A172 (cell line): ENCODE data around the gene MYL6. TPM values are rescaled to one million over a fixed set of nuclear protein-coding genes. Genes with fewer than 3 reads are reported as not detected.
"Not testable (repeated sequence)": the region's sequence is repeated elsewhere in the genome, so short reads cannot be mapped to it uniquely, and the experiment has no call there.

Source experiments
- DNase-seq: peaks from one replicate; pipeline ENCODE4 v3.0.0-alpha.2; 2015; ENCODE audit warnings: low spot score
- total RNA-seq: library from RNA; depleted of rRNA; stranded (reverse); fragments of >200 nt; shearing (Covaris generic); gene quantifications from 2 replicates; pipeline ENCODE4 v1.2.3, GENCODE V29; 2014

Gene MYL6
- total RNA-seq, 1 experiment from 2014 or later = 2,063 TPM

GRCh38 chr12:56156464-56157200 lies 1.5 kb upstream of the MYL6 start:
- DNase-seq = not testable (repeated sequence)

- DNase-seq = no peak
Observed at GRCh38 chr12:56157201-56158028, 744 bp upstream of the MYL6 start.

- DNase-seq = peak; percentile 76
Observed at GRCh38 chr12:56158926-56159461, 835 bp downstream of the MYL6 start.

- DNase-seq = no peak
Observed at GRCh38 chr12:56159482-56160192, 1.5 kb downstream of the MYL6 start.

GRCh38 chr12:56160193-56160763 lies 2.1 kb downstream of the MYL6 start:
- DNase-seq = peak; percentile 58

- DNase-seq = no peak
Observed at GRCh38 chr12:56160894-56161689, 2.9 kb downstream of the MYL6 start.

- no peak for DNase-seq
Observed at GRCh38 chr12:56161690-56162351, 3.7 kb downstream of the MYL6 start.

GRCh38 chr12:56162468-56163290 lies 4.5 kb downstream of the MYL6 start:
- no peak for DNase-seq

GRCh38 chr12:56163533-56164344 lies 5.6 kb downstream of the MYL6 start:
- no peak for DNase-seq

- DNase-seq = no peak
Observed at GRCh38 chr12:56164345-56164729, 6.2 kb downstream of the MYL6 start.

GRCh38 chr12:56165369-56165768 lies 7.2 kb downstream of the MYL6 start:
- no peak for DNase-seq

- DNase-seq = no peak
Observed at GRCh38 chr12:56169229-56169759, 11.1 kb downstream of the MYL6 start.

GRCh38 chr12:56172839-56173238 lies 14.7 kb downstream of the MYL6 start:
- no peak for DNase-seq

GRCh38 chr12:56178347-56178746 lies 20.2 kb downstream of the MYL6 start:
- no peak for DNase-seq

- no peak for DNase-seq
Observed at GRCh38 chr12:56186957-56187356, 28.8 kb downstream of the MYL6 start.

GRCh38 chr12:56188131-56188777 lies 30.1 kb downstream of the MYL6 start:
- DNase-seq = no peak

- DNase-seq = no peak
Observed at GRCh38 chr12:56188778-56189098, 30.6 kb downstream of the MYL6 start.
